Measurements from ENCODE around the gene NDST1.

NDST1 gene

DNA sequence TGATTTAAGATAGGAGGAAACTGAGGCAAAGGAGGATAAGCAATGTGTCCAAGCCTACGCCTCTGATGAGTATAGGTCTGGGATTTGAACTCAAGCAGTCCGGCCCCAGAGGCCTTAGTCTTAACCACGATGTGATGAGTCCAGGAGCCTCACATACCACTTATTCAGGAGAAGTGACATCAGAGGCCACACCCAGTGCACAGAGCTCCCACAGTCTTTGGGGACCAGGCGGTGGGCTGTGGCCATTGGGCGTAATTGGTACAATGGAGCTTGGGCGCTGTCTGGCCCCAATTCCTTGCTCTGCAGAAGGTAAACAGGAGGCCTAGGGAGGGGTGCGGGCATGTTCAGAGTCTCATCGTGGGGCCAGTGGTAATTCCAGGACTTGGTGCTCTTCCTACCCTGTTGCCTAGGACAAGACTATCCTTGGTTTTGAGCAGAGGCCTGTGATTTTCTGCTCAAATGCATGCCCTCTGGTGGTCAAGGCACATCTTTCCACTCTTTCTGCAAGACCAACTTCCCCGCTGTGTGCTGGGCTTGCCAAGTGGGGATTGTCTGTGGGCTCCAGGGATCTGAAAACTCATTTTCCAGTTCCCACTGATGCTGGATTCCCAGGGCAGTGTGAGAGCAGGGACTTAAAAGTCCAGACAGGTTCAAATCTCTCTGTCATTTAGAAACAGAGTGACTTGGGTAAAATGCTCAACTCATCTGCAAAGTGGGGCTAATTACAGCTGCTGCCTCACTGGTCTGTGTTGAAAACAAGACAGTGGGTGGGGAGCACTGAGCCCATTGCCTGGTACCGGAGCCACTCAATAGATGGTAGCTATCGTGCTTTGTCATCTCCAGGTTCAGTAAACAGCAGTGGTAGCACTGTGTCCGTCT is 15.8 kb downstream of the NDST1 start:
- DNase-seq (ENCODE audit: low read depth) = no peak

DNA sequence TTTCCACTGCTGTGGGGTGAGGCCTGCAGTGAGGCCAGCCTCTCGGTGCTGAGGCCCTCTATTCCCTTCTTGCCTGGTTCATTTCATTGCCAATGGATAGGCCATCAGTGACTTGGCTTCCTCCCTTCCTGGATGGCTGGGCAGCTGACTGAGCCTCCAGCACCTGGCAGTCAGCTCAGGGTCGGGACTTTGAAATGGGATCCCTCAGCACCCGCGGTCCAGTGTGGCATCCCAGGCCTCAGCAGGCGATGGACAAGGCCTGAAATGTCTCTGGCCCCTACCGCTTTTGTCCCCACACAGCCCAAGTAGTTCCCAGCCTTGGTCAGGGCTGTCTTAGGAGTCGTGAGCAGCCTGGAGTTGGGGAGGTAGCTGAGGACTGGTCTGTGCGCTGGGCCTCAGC is 17.2 kb downstream of the NDST1 start:
- DNase-seq (ENCODE audit: low read depth) = no peak

DNA sequence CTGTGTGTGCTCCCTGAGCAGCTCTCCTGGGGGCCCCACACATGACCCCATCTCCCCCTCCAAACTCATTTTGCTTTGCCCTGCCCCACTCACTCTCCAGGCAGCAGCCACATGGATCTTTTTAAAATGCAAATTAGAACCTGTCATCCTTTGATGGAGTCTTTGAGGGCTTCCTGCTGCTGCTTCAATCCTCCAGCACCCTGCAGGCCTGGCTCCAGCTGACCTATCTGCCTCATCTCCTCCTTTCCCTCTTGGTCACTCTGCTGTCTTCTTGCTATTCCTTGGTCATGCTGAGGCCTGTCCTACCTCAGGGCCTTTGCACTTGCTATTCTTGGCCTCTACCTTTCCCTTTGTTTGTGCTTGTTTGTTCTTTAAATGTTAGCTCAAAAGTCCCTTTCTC is 17.9 kb downstream of the NDST1 start:
- no peak for DNase-seq (ENCODE audit: low read depth)

DNA sequence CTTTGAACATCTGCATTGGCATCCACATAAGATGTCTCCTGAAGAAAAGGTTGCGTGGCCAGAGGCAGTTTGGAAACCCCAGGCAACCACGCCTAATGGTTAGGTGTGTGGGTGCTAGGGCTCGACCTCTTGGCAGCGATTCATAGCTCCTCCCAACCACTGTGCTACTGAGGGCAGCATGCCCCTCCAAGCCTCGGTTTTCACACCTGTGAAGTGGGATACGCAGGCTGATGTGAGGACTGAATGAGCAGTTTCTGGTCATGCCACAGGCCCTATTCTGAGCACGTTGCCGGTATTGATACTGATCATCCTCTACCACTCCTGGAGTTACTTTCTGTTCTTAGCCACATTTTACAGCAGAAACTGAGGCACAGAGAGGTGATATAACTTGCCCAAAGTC is 19.1 kb downstream of the NDST1 start:
- no peak for DNase-seq (ENCODE audit: low read depth)

DNA sequence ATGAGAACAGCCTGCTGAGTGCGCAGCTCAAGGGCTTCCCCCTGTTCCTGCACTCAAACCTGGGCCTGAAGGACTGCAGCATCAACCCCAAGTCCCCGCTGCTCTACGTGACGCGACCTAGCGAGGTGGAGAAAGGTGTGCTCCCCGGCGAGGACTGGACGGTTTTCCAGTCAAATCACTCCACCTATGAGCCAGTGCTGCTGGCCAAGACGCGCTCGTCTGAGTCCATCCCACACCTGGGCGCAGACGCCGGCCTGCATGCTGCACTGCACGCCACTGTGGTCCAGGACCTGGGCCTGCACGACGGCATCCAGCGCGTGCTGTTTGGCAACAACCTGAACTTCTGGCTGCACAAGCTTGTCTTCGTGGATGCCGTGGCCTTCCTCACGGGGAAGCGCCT is 19.9 kb downstream of the NDST1 start:
- no peak for DNase-seq (ENCODE audit: low read depth)

DNA sequence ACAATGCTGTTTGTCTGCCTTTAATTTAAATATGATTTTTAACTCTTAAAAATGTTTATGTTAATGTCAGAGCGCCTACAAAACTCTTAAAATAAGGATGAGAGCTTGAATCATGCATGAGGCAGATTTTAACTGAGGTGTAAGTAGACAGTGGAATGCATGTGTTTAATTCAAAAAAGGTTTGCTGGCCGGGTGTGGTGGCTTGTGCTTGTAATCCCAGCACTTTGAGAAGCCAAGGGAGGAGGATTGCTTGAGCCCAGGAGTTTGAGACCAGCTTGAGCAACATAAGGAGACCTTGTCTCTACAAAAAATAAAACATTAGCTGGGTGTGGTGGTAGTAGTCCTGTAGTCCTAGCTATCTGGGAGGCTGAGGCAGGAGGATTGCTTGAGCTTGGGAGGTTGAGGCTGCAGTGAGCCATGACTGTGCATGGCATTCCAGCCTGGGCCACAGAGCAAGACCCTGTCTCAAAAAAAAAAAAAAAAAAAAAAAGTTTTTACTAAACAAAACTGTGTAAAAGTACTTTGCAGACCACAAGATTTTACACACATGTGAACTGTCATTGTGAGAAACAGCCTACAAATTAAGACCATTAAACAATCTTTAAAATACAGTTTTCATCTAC is 21.1 kb downstream of the NDST1 start:
- no peak for DNase-seq (ENCODE audit: low read depth)

DNA sequence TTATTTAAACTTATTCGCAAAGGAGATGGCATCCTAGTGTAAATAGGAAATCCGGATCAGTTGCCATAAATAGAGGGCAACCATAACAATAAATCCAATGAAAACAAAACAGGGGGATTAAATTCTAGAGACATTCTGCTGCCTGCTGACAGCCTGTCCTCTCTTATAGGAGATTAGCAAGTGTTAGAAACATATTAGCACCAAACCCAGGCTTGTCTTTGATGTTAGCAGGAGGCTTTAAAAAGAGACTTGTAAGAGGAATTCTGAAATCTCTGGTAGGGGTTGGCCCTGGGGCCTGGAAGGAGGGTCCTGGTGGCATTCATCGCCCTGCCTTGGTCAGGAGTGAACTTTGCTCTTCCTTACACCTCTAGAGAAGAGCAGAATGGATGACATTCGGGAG is 21.6 kb downstream of the NDST1 start:
- DNase-seq (ENCODE audit: low read depth) = no peak

DNA sequence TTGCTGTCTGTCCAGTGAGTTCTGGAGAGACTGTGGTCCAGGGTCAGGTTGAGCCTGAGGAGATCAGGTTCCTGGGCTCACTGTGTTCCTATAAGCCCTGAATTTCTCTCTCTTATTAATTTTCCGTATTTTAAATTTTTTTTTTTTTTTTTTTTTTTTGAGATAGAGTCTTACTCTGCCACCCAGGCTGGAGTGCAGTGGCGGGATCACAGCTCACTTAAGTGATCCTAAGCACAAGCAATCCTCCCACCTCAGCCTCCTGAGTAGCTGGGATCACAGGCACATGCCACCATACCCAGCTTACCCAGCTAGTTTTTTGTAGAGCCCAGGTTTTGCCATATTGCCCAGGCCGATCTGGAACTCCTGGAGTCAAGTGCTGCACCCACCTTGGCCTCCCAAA is 22.5 kb downstream of the NDST1 start:
- DNase-seq (ENCODE audit: low read depth) = no peak

DNA sequence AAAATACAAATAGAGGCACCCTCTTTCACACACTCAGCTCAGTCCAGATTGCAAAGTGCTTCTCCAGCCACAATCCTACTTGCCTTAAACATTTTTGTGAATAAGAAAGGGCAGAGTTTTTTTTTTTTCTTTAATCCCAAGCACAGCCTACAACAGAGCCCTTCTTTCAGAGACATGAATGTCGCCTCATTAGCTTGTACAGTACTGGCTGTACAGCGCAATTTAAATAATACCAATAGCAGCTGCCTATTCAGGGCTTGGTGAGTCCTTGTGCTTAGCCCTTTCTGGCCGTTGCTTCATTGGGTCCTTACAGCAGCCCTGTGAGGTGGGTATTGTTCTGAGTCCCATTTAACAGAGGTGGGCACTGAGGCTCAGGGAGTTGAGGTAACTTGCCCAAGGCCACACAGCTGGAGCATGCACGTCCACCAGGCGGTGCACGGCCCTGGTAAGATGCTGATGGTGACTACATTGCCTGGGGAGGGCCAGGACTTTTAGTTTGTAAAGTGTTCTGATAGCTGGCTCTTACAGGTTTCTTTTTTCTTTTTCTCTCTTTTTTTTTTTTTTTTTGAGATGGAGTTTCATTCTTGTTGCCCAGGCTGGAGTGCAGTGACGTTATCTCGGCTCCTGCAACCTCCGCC is 23.1 kb downstream of the NDST1 start:
- DNase-seq (ENCODE audit: low read depth) = no peak

DNA sequence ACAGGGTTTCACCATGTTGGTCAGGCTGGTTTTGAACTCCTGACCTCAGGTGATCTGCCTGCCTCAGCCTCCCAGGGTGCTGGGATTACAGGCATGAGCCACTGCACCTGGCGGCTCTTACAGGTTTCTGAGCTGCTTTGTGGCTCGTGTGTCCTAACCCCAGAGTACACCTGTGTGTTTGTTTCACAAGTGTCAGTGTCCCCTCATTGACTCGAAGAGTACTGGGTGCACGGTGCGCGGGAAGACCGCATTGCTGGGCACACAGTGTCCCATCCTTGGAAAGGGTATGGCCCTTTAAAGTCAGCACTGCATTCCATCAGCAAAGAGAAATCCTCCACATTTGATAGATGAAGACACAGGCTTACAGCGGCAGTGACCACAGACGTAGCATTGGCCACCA is 23.8 kb downstream of the NDST1 start:
- no peak for DNase-seq (ENCODE audit: low read depth)

DNA sequence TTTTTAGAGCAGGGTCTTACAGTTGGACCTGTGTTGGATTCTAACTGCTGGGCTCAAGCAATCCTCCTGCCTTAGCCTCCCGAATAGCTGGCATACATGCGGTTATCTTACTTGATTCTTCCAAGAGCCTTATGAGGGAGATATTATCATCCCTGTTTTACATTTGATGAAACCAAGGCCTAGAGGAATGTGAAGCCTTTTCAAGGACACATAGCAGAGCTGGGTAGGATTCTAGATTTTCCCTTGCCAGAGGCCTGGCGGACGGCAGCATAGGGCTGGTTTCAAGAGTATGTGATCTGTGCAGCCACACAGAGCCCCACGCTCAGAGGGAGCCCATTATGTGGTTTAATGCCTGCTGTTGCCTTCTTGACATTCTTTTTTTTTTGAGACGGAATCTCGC is 24.2 kb downstream of the NDST1 start:
- DNase-seq (ENCODE audit: low read depth) = no peak

DNA sequence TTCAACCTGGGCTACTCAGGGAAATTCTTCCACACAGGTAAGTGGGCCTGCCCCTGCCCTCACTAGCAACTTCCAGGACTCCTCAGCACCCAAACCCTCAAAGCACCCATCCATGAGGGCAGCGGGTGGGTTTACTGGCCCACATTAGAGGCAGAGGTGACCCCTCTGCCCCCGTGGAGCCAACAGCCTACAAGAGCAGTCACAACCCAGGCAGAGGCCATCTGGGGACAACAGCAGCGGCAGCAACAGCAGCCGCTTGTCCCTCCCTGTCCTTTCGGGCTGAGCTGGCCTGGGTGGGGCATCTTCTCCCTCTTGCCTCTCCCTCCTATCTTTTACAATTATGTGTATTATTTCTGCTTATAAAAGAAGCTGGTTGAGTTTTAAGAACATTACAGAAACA is 25.1 kb downstream of the NDST1 start:
- no peak for DNase-seq (ENCODE audit: low read depth)

DNA sequence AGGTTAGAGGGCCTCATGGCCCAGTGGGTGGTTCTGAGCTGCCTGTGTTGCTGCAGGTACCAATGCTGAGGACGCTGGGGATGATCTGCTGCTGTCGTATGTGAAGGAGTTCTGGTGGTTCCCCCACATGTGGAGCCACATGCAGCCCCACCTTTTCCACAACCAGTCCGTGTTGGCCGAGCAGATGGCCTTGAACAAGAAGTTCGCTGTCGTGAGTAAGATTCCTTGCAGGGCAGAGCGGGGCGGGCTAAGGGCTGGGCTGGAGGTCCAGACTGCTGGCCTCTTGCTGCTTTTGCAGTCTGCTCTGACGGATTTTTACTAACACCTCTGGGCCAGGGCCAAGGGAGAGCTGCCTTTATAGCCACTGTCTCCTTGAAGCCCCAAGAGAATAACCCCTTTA is 26.9 kb downstream of the NDST1 start:
- DNase-seq (ENCODE audit: low read depth) = no peak

DNA sequence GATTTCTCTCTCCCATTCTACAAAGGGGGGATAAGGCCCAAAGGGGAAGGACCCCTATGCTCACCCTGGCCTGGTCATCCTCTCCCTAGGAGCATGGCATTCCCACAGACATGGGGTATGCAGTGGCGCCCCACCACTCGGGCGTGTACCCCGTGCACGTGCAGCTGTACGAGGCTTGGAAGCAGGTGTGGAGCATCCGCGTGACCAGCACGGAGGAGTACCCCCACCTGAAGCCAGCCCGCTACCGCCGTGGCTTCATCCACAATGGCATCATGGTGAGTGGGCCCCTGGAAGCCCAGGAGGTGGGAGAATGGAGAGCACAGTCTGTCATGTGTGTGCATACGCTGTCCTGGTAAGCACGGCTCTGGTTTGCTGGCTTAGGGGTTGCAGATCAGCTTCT is 27.7 kb downstream of the NDST1 start:
- no peak for DNase-seq (ENCODE audit: low read depth)

DNA sequence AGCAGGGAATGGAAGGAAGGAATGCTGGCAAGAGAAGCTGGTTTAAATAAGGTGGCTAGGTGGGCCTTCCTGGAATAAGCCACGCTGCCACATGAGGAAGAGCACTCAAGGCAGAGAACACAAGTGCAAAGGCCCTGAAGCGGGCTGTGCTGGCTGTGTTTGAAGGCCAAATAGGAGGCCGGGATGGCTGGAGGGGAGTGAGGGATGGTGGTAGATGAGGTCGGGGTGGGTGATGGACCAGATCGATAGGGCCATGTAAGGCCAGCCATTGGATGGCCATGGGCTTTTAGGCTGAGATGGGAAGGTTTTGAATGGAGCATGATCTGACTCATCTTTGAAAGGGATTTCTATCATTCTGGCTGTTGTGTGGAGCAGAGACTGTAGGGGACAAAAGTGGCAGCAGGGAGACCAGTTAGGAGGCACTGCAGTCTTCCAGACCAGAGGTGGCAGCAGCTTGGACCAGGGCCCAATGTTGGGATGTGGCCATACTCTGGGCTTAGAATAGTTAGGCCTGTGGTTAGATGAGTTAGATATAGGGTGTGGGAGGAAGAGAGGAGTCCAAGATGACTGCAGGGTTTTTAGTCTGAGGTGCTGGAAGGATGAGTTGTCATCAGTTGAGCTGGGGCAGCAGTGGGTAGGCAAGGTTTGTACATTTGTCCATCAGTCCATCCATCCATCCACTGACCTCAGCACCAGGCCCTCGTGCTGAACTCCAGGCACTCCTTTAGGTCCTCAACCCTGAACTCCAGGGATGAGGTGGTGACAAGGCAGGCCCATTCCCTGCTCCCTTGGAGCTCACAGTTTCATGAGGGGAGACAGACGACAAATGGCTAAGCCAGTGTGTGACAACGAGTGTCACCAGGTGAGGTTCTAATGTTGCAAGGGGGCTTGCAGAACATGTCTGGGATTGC is 30.3 kb downstream of the NDST1 start:
- DNase-seq (ENCODE audit: low read depth) = no peak

DNA sequence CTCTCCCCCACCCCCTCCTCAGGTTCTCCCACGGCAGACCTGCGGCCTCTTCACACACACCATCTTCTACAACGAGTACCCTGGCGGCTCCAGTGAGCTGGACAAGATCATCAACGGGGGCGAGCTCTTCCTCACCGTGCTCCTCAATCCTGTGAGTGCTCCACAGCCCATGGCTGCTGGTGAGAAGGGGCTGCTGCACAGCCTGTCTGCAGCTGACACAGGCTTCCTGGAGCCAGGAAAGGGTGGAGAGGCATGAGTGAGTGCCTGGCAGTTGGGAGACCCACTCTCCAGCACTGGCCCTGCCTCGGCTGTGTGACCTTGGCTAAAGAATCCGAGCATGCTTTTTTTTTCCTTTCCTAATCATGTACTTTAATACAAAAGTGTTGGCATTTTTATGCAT is 31.3 kb downstream of the NDST1 start:
- DNase-seq (ENCODE audit: low read depth) = no peak

DNA sequence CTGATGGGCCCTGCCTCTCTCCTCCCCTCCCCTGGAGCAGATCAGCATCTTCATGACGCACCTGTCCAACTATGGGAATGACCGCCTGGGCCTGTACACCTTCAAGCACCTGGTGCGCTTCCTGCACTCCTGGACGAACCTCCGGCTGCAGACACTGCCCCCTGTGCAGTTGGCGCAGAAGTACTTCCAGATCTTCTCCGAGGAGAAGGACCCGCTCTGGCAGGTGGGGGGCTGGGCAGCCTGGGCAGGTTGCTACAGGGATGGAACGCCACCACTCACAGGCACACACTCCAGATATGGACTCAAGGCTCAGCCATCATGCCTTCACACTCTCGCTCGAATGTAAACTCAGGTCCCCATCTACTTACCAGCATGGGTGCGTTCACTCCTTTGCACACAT is 32.1 kb downstream of the NDST1 start:
- no peak for DNase-seq (ENCODE audit: low read depth)

DNA sequence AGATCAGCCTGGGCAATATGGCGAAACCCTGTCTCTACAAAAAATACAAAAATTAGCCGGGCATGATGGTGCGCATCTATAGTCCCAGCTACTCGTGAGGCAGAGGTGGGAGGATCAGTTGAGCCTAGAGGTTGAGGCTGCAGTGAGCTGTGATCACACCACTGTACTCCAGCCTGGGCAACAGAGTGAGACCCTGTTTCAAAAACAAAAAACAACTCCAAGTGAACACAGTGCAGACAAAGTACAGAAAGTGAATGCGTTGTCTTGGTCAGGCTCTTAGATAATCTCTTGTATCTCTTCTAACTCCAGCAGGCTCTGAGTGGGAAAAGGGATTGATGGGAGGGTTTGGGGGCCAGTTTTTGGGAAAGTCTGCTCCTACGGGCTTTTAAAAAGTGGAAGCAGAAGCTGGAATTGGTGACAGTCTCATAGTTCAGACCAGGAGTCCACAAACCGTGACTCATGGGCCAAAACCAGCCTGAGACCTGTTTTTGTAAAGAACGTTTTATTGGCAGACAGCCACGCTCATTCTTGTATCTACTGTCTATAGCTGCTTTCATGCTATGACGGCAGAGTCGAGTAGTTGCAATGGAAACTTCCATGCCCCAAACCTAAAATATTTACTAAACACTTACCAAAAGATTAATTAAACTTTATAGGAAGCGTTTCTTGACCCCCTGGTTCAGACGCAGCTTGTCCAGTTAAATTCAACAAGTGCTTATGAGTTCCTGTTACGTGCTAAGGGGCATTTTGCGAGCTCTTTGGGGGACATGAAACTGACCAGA is 32.9 kb downstream of the NDST1 start:
- no peak for DNase-seq (ENCODE audit: low read depth)

DNA sequence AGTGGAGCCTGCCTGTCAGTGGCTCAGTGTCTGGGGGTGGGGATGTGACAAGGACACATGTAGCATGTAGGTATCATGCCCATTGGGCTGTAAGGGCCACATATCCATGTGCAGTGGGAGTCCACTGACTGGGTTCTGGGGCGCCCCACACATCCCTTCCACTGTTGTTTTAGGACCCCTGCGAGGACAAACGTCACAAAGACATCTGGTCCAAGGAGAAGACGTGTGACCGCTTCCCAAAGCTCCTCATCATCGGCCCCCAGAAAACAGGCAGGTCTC is 33.4 kb downstream of the NDST1 start:
- no peak for DNase-seq (ENCODE audit: low read depth)

DNA sequence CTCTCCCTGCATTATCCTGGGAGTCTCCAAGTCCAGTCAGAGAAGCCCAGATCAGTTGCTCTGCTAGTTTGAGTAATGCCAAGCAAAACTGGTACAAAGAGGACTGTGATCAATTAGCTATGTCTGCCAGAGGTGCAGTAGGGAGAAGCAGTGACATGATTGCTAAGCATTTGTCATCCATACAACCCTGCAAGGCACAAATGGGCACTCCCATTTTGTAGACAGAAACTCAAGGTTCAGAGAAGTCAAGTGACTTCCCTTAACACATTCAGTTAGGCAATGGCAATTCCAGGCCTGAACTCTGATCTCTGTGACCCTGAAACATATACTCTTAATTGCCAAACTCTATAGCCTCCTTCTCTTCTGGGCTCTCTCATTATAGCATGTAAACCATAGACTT is 34.0 kb downstream of the NDST1 start:
- no peak for DNase-seq (ENCODE audit: low read depth)

DNA sequence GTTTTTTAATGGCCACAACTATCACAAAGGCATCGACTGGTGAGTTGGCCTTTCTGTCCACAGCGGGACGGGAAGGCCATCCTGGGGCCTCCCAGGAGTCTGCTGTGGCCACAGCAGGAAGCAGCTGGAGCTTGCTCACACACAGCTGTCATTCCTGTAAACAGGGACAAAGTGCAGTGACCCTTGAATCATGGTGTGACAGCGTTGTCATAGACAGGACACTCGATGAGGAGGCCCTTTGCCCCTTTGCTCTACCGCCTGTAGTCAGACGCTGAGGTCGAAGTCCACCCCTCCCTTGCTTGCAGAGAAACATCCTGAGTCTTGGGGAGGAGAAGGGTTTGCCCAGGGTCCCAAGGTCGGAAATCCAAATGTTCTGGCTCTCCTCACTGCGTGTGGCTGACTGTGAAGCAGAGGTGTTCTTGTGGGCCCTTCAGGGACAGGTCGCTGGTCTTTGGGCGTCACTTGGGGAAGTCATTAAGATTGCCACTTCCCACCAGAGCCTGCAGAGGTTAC is 35.1 kb downstream of the NDST1 start:
- DNase-seq (ENCODE audit: low read depth) = no peak
